ENCODE results near the gene CEP128.

The CEP128 gene

DNA sequence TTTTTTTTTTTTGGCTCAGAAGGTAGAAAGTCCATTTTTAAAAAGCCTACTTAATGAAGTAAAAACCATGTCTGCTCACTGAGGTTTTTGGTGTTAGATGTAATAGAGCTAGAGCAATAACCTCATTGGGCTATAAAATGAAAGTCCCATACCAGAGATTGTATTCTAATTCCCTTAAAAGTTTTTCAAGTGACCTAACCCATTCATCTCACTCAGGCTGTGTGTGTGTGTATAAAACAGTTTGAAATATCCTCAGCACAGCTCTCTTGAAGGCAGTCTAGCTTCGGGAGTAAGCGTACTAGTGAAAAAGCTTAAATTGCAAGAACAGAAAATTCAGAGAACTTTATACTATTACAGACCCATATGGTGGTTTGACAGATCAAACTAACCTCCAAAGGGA lies 313.8 kb downstream of the CEP128 start:
- TF ChIP-seq, protein P1, sequence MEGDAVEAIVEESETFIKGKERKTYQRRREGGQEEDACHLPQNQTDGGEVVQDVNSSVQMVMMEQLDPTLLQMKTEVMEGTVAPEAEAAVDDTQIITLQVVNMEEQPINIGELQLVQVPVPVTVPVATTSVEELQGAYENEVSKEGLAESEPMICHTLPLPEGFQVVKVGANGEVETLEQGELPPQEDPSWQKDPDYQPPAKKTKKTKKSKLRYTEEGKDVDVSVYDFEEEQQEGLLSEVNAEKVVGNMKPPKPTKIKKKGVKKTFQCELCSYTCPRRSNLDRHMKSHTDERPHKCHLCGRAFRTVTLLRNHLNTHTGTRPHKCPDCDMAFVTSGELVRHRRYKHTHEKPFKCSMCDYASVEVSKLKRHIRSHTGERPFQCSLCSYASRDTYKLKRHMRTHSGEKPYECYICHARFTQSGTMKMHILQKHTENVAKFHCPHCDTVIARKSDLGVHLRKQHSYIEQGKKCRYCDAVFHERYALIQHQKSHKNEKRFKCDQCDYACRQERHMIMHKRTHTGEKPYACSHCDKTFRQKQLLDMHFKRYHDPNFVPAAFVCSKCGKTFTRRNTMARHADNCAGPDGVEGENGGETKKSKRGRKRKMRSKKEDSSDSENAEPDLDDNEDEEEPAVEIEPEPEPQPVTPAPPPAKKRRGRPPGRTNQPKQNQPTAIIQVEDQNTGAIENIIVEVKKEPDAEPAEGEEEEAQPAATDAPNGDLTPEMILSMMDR (IDR thresholded peaks at IDR 0.05; ENCODE audit: low read depth, low read length), result no peak
- DNase-seq (ENCODE audit: low read depth in 2 of 2), result no peak
- no peak overlapping the region for H3K4me3 ChIP-seq (replicated peaks in 1 of 2; ENCODE audit: low read depth in 2 of 2, low read length in 2 of 2)

DNA sequence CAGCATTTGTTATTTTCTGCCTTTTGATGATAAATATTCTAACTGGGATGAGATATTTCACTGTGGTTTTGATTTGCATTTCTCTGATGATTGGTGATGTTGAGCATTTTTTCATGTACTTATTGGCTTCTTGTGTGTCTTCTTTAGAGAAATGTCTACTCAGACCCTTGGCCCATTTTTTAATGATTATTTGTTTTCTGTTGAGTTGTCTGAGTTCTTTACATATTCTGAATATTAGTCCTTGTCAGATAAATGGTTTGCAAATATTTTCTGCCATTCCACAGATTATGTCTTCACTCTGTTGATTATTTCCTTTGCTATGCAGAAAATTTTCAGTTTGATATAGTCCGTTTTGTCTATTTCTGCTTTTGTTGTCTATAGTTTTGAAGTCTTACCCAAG lies 317.0 kb downstream of the CEP128 start:
- DNase-seq (ENCODE audit: low read depth in 2 of 2), result peak in 1 of 2 donors; percentile 23
- TF ChIP-seq, protein P1 (IDR thresholded peaks at IDR 0.05; ENCODE audit: low read depth, low read length), result no peak
- H3K4me3 ChIP-seq (replicated peaks in 1 of 2; ENCODE audit: low read depth in 2 of 2, low read length in 2 of 2), result no peak overlapping the region

DNA sequence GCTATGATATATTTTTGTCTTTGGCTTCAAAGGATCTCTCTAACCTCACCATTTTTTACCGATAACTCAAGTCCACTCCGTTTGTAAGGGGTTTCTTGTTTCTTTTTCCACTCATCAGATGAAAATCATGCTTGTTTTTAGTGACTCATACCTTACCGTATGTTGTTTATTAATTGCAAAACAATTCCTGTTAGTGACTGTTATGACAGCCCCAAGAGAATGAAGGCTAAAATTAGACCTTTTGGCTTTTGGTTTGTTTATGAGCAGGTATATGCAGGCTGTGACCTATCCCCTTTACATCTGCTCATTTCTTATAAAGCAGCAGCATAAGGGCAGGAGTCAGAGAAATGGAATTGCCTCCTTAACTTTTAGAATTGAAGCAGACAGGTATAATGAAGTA lies 319.8 kb downstream of the CEP128 start:
- DNase-seq (ENCODE audit: low read depth in 2 of 2), result peak; percentile 81 to 88
- TF ChIP-seq, protein P1 (IDR thresholded peaks at IDR 0.05; ENCODE audit: low read depth, low read length), result no peak
- no peak overlapping the region for H3K4me3 ChIP-seq (replicated peaks in 1 of 2; ENCODE audit: low read depth in 2 of 2, low read length in 2 of 2)

DNA sequence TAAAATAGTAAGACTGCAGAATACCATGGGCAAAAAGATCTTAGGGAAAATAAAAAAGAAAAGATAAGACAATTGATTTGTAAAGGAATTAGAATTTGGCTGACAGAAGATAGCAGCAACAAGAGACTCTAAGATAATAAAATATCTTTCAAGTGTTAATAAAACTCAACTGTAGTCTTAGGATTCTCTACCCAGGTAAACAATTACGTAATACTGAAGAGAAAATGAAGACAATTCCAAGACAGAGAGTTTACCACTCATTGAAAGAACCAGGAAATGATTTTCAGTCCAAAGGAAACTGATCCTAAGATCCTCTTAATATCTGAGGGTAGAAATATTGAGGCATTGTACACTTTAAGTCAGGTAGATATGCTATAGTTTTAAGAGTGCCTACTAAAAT lies 321.1 kb downstream of the CEP128 start:
- TF ChIP-seq, protein P1 (IDR thresholded peaks at IDR 0.05; ENCODE audit: low read depth, low read length), result no peak
- DNase-seq (ENCODE audit: low read depth in 2 of 2), result no peak
- no peak overlapping the region for H3K4me3 ChIP-seq (replicated peaks in 1 of 2; ENCODE audit: low read depth in 2 of 2, low read length in 2 of 2)

DNA sequence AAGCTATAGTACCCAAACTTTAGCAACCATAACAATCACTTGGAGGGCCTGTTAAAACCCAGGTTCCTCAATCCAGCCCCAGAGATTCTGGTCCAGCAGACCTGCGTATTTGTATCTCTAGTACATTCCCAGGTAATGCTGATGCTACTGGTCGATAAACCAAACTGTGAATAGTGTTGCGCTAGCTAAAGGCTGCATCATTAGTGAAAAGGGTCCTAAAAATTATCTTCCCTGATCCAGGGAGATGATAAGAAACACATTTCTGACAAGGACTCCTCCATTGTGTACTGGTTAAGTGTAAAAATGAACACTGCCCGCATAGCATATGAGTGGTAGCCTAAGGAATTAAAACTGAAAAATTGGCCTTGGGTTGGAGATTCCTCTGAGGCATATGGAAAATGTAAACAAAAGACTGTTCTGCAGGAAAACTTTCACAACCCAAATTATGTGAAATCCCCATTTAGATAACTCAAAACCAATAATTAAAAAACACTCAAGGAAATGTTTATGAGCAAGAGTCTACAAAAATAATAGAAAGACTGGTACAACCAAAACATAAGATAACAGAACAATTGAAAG lies 322.7 kb downstream of the CEP128 start:
- TF ChIP-seq, protein P1 (IDR thresholded peaks at IDR 0.05; ENCODE audit: low read depth, low read length), result no peak
- no peak for DNase-seq (ENCODE audit: low read depth in 2 of 2)
- no peak overlapping the region for H3K4me3 ChIP-seq (replicated peaks in 1 of 2; ENCODE audit: low read depth in 2 of 2, low read length in 2 of 2)

DNA sequence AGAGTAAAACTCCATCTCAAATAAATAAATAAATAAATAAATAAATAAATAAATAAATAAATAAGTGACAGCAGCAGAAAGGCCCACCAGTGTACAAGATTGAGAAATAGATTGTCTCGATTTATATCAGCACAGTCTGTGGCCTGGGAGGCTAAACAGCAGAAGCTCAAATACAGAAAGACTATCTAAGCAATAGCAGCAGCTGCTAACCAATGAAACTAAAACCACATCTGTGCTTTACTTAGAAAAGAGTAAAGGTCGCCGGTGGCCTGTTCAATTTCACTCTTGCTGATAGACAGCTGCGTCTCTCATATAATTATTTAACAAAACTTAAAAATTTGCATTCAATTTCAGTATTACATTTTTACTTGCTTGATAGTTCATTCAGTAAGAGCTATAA lies 325.7 kb downstream of the CEP128 start:
- DNase-seq (ENCODE audit: low read depth in 2 of 2), result no peak
- H3K4me3 ChIP-seq (replicated peaks in 1 of 2; ENCODE audit: low read depth in 2 of 2, low read length in 2 of 2), result no peak overlapping the region
- TF ChIP-seq, protein P1 (IDR thresholded peaks at IDR 0.05; ENCODE audit: low read depth, low read length), result no peak

DNA sequence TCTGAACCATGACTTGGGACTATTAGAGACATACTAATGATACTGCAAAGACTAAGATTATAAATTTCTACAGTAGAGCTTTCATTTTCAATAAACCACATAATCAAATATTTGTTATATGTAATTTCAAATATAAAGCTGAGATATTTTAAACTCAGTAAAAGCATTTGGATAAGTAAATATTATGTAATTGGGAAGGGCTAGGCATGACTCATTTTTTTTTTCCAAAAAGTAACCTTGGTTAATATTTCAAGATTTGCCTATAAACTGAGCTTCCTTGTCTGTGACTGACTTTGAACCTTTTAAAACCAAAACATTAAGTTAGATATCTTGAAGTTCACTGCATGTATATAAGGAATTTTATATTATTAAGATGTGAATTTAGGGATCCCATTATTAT lies 332.5 kb downstream of the CEP128 start:
- TF ChIP-seq, protein P1 (IDR thresholded peaks at IDR 0.05; ENCODE audit: low read depth, low read length), result no peak
- no peak overlapping the region for H3K4me3 ChIP-seq (replicated peaks in 1 of 2; ENCODE audit: low read depth in 2 of 2, low read length in 2 of 2)
- peak in 1 of 2 donors; percentile 18 for DNase-seq (ENCODE audit: low read depth in 2 of 2)

Data from cardiac fibroblast (primary cell).